CD4-positive, alpha-beta T cell treated with Interleukin-15 for 1 hour (primary cell): Measurements from ENCODE around the gene AAGAB.

ENCODE experiments used
- DNase-seq: peaks from one replicate; pipeline ENCODE4 v3.0.0-alpha.2; 2020

AAGAB gene

DNA sequence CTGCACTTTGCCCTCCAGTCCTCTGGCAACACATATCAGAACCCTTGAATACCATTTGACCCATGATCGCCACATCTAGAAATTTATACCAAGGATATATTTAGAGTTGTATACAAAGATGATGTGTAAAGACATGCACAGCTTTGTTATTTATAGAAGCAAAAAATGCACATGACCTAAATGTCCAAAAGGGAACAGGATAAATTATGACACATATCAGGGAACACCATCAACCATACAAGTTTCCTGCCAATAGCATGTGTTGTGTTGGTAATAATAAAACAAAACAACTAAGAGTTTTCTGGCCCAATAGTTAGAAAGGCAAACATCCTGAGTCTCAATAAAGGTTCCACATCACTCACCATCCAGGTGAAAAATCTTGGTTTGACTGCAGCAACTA, 51.5 kb downstream of the AAGAB start:
- no peak for DNase-seq

DNA sequence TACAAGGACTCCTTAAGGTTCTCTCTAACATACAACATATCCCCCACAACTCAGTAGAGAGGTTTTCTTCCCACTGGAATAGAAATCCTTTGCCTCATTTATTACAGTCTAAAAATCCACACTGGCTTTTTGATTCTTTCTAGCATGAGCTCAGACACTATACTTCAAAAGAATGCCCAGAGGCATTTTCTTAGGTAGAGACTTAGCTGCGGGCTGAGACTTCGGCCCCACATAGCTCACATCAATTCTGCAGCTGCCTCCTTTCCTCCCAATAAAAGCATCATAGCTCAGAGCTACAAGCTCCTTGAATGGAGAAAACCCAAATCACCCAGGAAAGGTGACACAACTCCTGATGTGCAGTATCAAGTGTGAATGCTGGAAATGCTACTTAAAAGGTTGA, 52.4 kb downstream of the AAGAB start:
- no peak for DNase-seq

DNA sequence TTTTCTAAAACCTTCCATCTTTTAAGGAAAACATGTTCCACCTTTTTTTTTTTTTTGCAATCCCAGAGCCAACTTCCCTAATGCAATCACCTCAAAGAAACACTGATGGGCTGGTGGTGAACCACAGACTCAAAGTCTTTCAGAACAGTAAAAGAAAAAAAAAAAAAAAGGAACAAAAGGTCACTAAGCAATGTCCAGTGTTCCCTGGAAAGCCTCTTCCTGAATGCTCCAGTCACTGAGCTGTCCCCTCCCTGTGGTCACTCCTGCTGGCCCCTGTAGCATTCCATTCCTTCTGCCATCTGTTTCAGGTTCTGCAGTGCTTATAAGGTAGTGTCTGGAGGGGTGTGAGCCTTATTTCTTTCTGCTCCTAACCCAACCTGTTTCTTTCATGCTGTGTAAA, 53.3 kb downstream of the AAGAB start:
- DNase-seq = no peak

DNA sequence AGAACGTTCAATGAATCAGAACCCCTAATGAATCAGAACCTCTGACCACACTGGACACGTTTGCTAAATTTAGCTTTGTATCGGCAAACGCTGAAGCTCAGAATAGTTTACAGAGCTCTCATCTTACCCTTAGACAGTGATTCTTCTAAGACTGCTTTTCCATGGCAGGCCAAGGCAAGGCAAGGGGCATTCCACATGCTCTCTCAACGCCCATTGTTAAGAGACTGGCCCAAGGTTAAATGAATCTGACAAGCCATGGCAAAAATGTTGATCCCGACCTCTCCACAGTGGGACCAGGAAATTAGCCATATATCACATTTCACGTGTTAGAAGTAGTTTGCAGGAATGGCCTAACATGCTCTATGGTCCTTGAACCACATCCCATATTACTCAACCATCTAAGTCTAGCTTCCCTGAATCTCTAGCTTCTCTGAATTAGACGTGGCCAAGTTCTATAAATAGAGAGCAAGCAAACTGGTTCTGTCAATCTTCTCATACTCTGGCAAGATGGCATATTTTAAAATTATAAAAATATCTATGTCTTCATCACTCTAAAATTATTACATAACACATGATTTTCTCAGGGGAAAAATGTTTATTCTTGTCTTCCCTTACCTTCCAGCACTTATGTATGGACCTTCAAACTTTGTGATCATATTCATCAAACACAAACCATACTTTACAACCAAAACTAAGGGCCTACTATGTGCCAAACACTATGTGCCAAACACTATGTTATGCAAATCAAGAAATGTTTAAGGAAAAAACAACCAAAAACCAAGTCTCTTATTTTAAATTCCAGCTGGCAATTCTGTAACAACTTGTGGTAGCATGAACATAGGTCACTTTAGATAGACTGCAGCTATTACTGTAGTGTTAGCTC, 54.3 kb downstream of the AAGAB start:
- no peak for DNase-seq

DNA sequence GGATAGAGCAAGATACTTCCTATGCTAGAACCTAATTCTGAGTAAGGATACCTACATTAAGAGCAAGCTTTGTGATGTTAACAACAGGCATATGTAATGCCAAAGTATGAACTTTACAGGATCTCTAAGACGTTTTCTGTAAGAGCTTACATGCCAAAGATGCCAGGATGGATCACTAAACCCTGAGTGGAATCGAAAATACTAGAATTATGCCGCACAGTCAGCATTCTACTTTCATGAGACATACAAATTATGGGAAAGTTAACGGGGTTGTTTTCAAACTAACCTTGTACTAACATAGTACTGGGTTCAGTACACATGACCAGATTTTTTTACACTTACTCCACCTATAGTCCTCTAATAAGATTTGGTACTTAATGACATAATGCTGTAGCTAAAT, 55.1 kb downstream of the AAGAB start:
- DNase-seq = no peak

DNA sequence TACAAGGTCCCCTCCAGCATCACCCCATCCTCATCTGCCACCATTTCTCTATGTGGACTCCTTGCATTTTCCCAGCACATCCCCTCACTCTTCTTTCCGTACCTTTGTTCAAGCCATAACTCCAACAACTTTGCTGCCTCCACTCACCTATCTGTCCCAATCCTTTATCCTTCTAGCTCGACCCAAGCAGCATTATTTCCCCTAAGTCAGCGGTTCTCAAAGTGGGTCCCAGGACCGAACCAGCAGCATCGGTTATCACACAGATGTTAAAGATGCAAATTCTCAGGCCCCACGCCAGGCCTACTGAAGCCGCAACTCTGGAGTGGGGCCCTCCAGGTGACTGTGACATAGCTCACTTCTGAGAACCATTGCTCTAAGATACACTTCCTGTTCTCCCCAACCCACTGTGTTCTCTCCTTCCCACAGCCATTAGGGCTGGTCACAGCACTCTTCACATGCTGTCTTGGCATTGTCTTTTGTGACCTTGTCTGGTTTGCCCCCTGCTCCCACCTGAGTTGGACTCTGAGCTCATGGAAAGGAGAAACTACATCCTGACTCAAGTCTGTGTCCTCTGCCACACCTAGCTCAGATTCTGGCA, 56.2 kb downstream of the AAGAB start:
- DNase-seq = no peak

DNA sequence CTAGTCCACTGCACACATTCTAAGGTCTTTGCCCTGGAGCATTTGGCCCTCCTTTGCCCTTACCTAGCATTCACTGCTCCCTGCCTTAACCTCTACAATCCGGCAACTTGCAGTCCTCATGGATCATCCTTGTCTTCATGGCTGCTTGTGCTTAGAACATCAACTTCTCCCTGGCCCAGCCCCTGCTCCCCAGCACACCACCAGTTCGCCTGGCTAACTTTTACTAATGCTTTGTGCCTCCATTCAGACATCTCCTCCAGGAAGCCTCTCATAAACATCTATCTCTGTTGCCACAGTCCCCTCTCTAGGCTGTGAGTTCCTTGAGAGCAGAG, 57.1 kb downstream of the AAGAB start:
- DNase-seq = no peak

DNA sequence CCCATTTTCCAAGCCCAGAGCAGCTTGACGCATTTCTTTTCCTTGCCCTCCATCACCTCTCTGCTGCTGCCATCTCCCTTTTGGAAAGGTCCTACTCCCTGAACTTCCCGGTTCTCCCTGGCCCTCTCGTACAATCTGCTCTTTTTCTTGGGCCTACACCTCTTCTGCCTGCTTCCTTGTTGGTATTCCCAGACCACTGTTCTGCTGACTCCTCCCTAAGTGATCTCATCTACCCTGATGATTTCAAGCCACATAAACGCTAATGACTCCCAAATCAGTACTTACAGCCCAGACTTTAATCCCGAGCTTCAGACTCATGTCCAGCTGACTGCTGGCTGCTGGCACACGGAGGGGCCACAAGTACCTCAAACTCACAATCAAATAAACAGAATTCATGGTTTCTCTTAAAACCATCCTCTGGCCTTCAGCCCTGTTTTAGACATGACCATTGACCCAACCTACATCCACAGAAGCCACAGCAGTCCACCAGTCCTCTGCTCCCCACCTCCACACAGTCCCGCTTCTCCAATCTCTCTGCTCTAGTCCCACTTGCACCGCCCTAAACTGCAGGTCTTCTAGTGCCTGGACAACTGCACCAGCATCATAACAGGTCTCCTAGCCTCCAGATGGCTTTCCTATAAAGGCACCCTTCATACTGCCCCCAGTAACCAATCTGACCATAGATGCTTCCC, 57.6 kb downstream of the AAGAB start:
- DNase-seq = no peak

DNA sequence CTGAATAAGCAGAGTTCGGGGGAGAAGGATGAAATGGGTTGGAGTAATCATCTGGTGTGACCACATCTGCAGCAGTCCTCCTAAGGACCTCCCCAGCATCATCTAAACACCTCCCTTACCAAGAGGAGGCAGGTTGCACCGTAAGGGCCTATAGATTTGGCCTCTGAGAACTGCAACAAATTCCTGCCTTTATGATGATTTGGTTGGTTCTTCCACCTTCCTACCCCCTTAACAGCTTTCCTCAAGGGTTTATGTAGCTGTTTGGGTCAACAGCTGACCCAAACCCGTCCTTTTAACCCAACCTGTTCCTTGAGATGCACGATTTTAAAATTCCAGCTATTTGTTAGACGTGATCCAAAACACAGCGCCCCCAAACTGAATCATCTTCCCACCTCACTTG, 58.2 kb downstream of the AAGAB start:
- no peak for DNase-seq

DNA sequence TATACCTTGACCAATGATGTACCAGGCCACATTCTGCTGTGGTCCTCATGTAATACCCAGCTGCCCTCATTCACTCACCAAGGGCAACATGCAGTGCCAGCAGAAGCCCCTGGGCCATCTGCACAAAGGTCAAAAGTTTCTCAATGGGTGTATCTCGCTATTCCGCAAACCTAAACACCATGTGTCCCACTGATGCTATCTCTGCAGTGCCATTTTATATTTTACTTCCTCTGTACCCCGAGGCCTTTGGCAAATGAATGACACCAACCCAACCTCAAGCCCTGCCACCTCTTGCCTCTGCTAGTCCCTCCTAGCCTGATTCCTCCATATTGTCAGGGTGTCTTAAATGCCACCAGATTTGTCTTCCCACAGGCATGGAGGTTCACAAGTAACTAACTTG, 59.2 kb downstream of the AAGAB start:
- no peak for DNase-seq

DNA sequence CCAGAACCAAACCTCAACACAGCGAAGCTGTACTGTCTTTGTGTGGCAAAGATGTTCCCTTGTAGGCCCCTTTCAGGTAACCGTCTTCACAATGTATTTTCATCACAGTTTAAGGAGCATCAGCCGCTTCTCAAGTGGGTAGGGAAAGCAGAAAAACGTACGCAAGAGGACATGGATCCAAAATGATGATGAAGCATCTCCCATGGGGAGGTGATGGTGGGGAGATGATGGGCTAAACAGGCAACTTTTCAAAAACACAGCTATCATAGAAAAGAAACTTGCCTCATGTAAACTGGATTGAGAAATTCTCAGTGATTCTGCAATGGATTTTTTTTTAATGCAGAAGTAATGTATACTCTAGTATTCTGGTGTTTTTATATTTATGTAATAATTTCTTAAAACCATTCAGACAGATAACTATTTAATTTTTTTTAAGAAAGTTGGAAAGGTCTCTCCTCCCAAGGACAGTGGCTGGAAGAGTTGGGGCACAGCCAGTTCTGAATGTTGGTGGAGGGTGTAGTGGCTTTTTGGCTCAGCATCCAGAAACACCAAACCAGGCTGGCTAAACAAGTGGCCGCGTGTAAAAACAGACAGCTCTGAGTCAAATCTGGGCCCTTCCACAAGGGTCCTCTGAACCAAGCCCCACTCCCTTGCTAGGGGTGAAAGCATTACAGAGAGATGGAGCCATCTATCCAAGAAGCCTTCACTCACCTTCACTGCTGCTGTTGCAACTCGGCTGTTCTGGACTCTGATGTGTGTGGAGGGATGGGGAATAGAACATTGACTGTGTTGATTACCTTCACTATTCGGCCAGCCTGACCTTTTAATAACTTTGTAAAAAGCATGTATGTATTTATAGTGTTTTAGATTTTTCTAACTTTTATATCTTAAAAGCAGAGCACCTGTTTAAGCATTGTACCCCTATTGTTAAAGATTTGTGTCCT, 60.0 kb downstream of the AAGAB start:
- no peak for DNase-seq

DNA sequence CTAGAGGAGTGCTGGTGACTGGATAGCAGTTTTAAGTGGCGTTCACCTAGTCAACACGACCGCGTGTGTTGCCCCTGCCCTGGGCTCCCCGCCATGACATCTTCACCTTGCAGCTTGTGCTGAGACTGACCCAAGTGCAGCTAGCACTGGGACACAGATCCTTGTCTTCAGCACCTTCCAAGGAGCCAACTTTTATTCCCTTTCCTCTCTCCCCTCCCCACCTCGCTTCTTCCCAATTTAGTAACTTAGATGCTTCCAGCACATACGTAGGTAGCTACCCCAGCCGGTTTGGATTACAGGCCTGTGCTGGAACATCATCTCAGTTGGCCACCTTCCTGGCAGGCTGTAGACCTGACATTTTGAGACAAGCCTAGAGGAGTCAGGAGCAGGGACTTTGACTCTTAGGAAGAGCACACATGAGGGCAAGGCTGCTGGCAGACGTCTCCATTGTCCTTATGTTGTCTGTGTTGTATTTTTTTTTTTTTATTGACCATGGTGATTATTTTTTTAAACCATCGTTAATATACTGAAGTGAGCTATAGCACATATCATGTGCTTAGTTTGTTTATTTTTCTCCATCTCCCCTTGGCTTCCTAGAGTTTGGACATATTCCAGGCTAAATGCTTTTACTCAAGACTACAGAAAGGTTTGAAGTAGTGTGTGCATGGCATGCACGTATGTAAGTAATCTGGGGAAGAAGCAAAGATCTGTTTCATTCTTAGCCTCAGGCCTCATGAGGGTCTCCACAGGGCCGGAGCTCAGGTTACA, 61.1 kb downstream of the AAGAB start:
- no peak for DNase-seq

DNA sequence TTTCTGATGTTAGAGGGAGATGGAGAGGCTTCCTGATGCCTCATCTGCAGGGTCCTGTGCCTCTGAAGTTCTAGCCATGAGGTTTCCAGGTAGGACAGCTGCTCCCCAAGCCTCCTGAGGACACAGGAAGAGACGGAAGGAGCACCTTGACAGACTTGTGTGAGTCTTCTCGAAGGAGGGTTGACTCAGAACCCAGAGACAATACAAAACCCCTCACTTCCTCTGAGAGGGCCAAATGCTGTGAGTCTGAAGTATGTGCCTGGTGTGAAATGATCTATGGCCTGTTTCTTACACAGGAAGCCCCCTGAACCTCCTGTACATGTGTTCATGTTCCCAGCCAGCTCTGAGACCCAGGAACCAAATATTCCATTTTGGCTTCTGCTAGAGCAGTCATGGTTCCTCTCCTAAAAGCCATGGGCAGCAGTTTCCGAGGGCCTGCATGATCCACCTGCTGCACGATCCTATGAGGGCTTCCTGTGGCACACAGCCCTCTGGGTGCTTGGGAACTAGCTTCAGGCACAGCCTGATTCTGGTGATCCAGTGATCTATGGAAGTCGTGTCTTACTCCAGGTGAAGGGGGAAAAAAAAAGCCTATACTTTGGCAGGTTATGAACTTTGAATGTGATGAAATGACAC, 62.2 kb downstream of the AAGAB start:
- DNase-seq = no peak

DNA sequence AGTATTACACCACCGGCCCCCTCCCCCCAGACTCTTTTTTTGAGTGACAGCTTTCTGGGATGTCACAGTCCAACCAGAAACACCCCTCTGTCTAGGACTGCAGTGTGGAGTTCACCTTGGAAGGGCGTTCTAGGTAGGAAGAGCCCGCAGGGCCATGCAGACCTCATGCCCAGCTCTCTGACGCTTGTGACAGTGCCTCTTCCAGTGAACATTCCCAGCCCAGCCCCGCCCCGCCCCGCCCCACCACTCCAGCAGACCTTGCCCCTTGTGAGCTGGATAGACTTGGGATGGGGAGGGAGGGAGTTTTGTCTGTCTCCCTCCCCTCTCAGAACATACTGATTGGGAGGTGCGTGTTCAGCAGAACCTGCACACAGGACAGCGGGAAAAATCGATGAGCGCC, 63.6 kb downstream of the AAGAB start:
- DNase-seq = no peak

DNA sequence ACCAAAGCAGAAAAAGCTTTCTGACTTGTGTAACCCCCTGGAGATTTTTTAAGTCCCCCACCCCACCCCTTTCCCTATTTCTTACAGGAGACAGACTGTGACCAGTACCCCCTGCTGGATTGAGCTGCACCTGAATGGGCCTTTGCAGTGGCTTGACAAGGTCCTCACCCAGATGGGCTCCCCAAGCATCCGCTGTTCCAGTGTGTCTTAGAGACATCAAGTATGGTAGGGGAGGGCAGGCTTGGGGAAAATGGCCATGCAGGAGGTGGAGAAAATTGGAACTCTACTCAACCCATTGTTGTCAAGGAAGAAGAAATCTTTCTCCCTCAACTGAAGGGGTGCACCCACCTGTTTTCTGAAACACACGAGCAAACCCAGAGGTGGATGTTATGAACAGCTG, 64.1 kb downstream of the AAGAB start:
- DNase-seq = no peak

DNA sequence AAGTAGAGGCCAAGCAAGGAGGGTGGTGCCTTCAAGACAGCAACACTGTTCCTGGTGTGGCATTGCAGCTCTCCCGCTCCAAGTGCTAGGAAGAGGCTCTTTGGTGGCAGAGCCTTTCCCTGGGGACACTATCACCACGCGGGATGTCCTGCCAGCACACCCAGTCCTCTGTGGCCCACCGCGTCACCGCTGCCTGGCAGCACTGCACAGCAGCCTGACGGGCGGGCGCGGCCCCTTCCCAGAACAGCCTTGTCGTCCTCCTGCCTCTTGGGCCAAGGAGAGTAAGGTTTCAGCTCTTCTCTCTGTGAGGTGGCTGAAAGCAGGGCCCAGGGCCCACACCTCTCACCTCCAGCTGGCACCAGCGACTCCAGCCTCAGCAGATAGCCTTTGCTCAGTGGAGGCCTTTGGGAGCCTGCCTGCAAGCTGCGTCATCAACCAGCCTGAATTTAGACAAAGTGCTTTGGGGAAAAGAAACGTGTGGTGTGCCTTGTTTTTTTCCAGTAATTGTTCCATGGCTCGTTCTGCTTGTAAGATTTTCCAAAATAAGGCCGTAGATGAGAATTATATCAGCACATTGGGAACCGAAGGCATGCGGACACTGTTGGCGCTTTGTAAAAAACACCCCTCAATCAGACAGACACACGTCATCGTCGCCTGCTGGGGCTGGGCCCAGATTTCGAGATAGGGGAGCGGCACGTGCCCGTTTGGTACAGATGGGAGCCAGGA, 65.0 kb downstream of the AAGAB start:
- no peak for DNase-seq

DNA sequence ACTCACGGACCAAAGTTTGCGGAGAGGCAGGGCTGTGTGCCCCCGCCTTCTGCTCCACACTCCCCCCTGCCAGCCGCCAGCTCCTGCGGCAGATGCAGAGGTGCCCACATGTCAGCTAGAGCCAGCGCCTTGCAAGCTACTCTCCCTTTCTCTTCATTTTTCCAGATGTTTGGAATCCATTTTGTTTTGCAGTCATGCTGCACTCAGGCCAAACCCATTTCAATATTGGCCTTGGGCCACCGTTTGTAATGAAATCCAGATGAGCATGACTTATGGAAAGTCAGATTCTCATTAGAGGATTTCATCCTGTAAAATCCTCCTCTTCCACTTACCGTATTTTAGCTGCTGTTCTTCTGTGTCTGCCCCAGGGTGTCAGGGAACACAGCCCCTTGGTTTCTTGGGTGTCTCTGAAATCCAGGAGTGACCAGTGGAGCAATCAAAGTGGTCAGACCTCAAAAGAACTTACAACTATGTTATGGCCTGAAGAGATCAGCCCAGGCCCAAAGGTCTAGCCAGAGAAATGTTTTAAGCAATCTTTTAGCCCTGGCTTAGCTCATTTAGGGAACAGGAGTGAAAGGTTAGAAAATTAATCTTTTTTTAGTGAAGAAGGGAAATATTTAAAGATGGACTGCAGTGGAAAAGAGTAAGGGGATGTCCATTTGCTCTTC, 65.8 kb downstream of the AAGAB start:
- no peak for DNase-seq

DNA sequence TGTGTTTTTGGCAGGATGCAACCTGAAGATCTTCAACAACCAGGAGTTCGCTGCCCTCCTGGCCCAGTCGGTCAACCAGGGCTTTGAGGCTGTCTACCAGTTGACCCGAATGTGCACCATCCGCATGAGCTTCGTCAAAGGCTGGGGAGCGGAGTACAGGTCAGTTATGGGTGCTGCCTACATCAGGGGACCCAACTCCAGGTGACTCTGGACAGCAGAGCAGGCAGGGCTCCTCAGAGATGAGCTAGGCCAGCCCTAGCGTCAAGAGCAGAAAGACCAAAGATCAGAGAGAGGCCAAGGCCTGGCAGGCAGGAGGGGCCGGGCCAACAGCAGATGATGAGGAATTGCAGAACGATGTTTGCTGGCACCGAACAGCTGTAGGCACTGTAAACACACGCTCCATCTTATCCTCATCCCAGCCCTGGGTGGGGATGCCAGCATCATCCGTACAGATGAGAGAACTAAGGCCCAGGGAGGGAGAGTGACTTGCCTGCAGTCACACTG, 67.1 kb downstream of the AAGAB start:
- DNase-seq = no peak

DNA sequence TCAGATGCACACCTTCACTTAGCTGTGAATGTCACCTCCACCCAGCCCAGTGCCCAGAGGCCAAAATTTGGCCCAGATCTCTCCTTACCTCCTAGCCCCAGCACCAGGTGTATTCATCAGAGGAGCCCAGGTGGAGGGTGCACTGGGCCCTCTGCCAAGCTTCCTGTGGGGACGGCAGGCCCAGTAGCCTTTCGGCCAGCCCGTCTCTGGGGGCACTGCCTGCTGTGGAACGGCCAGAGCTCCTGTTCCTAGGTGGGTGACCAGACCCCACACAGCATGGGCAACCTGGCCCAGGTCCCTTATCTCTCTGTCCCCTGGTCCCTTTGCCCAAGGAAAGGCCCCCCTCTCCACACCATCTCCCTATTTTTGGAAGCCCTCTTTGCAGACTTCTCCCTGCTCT, 67.8 kb downstream of the AAGAB start:
- DNase-seq = no peak

DNA sequence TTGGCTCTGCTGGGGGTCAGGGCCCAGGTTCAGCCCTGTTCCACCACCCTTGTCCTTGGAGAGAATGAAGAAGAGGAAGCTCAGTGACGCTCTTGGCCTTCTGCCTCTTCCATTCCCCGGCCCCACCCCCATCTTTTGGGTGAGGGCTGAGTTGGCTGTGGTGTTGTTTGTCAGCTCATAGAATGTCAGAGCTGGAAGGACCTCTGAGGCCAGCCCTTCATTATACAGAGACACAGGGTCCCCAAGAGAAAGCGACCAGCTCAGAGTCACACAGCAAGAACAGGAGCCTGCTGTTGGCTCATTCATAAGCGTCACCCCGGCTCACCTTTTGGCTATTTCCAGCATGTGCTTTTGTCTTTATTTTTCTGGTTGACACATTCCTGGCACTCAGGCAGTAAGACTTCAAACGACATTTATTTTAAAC, 68.2 kb downstream of the AAGAB start:
- peak; percentile 41 for DNase-seq
